DOHH2 (cell line): ENCODE results near the gene STPG1.
"Not testable (repeated sequence)": the region's sequence is repeated elsewhere in the genome, so short reads cannot be mapped to it uniquely, and the experiment has no call there.

ENCODE experiments used
- H3F3A ChIP-seq: fragments of 200-600 bp; sonication (generic), shearing (Covaris generic); 2 replicates; pipeline ENCODE4 v1.6.0; 2016; ENCODE audit warnings: antibody characterized with exemption, mild to moderate bottlenecking; ENCODE audit not compliant: control insufficient read depth, insufficient read depth
- H3K27ac ChIP-seq: fragments of 200-600 bp; sonication (generic); 2 replicates; pipeline ENCODE4 v1.5.1; 2014; ENCODE audit warnings: low read depth, mild to moderate bottlenecking, low read length, moderate library complexity
- H3K27me3 ChIP-seq: fragments of 200-600 bp; sonication (generic); 2 replicates; pipeline ENCODE4 v1.6.1; 2014; ENCODE audit warnings: mild to moderate bottlenecking, low read length, mixed read lengths; ENCODE audit not compliant: control insufficient read depth
- H3K36me3 ChIP-seq: fragments of 200-600 bp; sonication (generic); 2 replicates; pipeline ENCODE4 v1.6.1; 2014; ENCODE audit warnings: mild to moderate bottlenecking, low read length, moderate library complexity, mixed read lengths; ENCODE audit not compliant: control insufficient read depth
- H3K4me1 ChIP-seq: fragments of 200-600 bp; sonication (generic); 2 replicates; pipeline ENCODE4 v1.6.1; 2014; ENCODE audit warnings: mild to moderate bottlenecking, low read length, mixed read lengths; ENCODE audit not compliant: control insufficient read depth
- H3K4me2 ChIP-seq: fragments of 200-600 bp; sonication (generic); 2 replicates; pipeline ENCODE4 v1.6.0; 2014; ENCODE audit warnings: mild to moderate bottlenecking, low read length, moderate library complexity
- H3K4me3 ChIP-seq: fragments of 200-600 bp; sonication (generic); 2 replicates; pipeline ENCODE4 v1.5.1; 2014; ENCODE audit warnings: mild to moderate bottlenecking, low read length, mixed read lengths
- H3K79me2 ChIP-seq: fragments of 200-600 bp; sonication (generic); 2 replicates; pipeline ENCODE4 v1.6.1; 2014; ENCODE audit warnings: mild to moderate bottlenecking, low read length, mixed read lengths; ENCODE audit not compliant: control insufficient read depth
- H3K9me2 ChIP-seq: fragments of 200-600 bp; sonication (generic); replicated peaks from 2 replicates; pipeline ENCODE4 v1.6.1; 2014; ENCODE audit warnings: mild to moderate bottlenecking, low read length, mixed read lengths; ENCODE audit not compliant: control insufficient read depth
- H3K9me3 ChIP-seq: fragments of 200-600 bp; sonication (generic); 2 replicates; pipeline ENCODE4 v1.6.1; 2014; ENCODE audit warnings: antibody characterized with exemption, low read length, mixed read lengths; ENCODE audit not compliant: control insufficient read depth, insufficient read depth
- H4K20me1 ChIP-seq: fragments of 200-600 bp; sonication (generic); 2 replicates; pipeline ENCODE4 v1.6.0; 2014; ENCODE audit warnings: low read depth, mild to moderate bottlenecking, antibody characterized with exemption, low read length, moderate library complexity; ENCODE audit not compliant: control insufficient read depth, insufficient read depth
- EZH2phosphoT487 ChIP-seq: fragments of 200-600 bp; sonication (generic); IDR thresholded peaks from 2 replicates; pipeline ENCODE4 v1.6.1; 2017; ENCODE audit warnings: borderline replicate concordance, mild to moderate bottlenecking, antibody characterized with exemption, low read length, moderate library complexity, mixed read lengths
- TF ChIP-seq, protein P1 (sequence below): fragments of 200-600 bp; sonication (generic); IDR thresholded peaks from one replicate; pipeline ENCODE4 v1.5.1; 2014; ENCODE audit warnings: antibody characterized with exemption, mild to moderate bottlenecking, low read depth, low read length; ENCODE audit not compliant: poor library complexity, severe bottlenecking

The STPG1 gene

GRCh38 chr1:24452922-24453485 lies 39.4 kb upstream of the STPG1 start:
- no peak overlapping the region for H3K27ac ChIP-seq
- H3K4me2 ChIP-seq = no peak overlapping the region
- H3K9me2 ChIP-seq = no peaks in the 10 kb centered on the region
- H3K4me3 ChIP-seq = no peak overlapping the region
- H3K27me3 ChIP-seq = no peaks in the 10 kb centered on the region
- no peaks in the 10 kb centered on the region for H4K20me1 ChIP-seq
- TF ChIP-seq EZH2phosphoT487 = no peak
- TF ChIP-seq, protein P1, sequence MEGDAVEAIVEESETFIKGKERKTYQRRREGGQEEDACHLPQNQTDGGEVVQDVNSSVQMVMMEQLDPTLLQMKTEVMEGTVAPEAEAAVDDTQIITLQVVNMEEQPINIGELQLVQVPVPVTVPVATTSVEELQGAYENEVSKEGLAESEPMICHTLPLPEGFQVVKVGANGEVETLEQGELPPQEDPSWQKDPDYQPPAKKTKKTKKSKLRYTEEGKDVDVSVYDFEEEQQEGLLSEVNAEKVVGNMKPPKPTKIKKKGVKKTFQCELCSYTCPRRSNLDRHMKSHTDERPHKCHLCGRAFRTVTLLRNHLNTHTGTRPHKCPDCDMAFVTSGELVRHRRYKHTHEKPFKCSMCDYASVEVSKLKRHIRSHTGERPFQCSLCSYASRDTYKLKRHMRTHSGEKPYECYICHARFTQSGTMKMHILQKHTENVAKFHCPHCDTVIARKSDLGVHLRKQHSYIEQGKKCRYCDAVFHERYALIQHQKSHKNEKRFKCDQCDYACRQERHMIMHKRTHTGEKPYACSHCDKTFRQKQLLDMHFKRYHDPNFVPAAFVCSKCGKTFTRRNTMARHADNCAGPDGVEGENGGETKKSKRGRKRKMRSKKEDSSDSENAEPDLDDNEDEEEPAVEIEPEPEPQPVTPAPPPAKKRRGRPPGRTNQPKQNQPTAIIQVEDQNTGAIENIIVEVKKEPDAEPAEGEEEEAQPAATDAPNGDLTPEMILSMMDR = no peak
- no peaks in the 10 kb centered on the region for H3K9me3 ChIP-seq
- H3K4me1 ChIP-seq = peaks cover 3% of the 10 kb centered on the region; the same call in 1 of the 2 replicates
- no peaks in the 10 kb centered on the region for H3F3A ChIP-seq
- no peaks in the 10 kb centered on the region for H3K79me2 ChIP-seq
- peaks cover 19% of the 10 kb centered on the region for H3K36me3 ChIP-seq

GRCh38 chr1:24451746-24452145 lies 38.2 kb upstream of the STPG1 start:
- no peak overlapping the region for H3K4me2 ChIP-seq
- H3K79me2 ChIP-seq = no peaks in the 10 kb centered on the region
- H3K27ac ChIP-seq = no peak overlapping the region
- TF ChIP-seq, protein P1 = no peak
- TF ChIP-seq EZH2phosphoT487 = no peak
- no peaks in the 10 kb centered on the region; the same call in 1 of the 2 replicates for H3K4me1 ChIP-seq
- no peaks in the 10 kb centered on the region for H3K9me2 ChIP-seq
- H3K4me3 ChIP-seq = no peak overlapping the region
- peaks cover 21% of the 10 kb centered on the region for H3K36me3 ChIP-seq
- H3K9me3 ChIP-seq = no peaks in the 10 kb centered on the region
- no peaks in the 10 kb centered on the region for H4K20me1 ChIP-seq
- no peaks in the 10 kb centered on the region for H3F3A ChIP-seq
- no peaks in the 10 kb centered on the region for H3K27me3 ChIP-seq

- H3K79me2 ChIP-seq = no peaks in the 10 kb centered on the region
- no peaks in the 10 kb centered on the region for H3K9me2 ChIP-seq
- H3K27ac ChIP-seq = no peak overlapping the region
- H3K36me3 ChIP-seq = peaks cover 23% of the 10 kb centered on the region
- no peaks in the 10 kb centered on the region; the same call in 1 of the 2 replicates for H3K4me1 ChIP-seq
- H3K9me3 ChIP-seq = no peaks in the 10 kb centered on the region
- no peak overlapping the region for H3K4me3 ChIP-seq
- H3F3A ChIP-seq = no peaks in the 10 kb centered on the region
- no peaks in the 10 kb centered on the region for H4K20me1 ChIP-seq
- no peaks in the 10 kb centered on the region for H3K27me3 ChIP-seq
- TF ChIP-seq EZH2phosphoT487 = no peak
- H3K4me2 ChIP-seq = no peak overlapping the region
Observed at GRCh38 chr1:24450857-24451397, 37.3 kb upstream of the STPG1 start.

- H3F3A ChIP-seq = no peaks in the 10 kb centered on the region
- H3K27ac ChIP-seq = no peak overlapping the region
- no peaks in the 10 kb centered on the region for H4K20me1 ChIP-seq
- no peaks in the 10 kb centered on the region for H3K9me3 ChIP-seq
- H3K9me2 ChIP-seq = no peaks in the 10 kb centered on the region
- H3K4me2 ChIP-seq = no peak overlapping the region
- H3K4me1 ChIP-seq = no peaks in the 10 kb centered on the region; the same call in 1 of the 2 replicates
- no peaks in the 10 kb centered on the region for H3K27me3 ChIP-seq
- TF ChIP-seq, protein P1 = no peak
- TF ChIP-seq EZH2phosphoT487 = no peak
- H3K36me3 ChIP-seq = peaks cover 25% of the 10 kb centered on the region
- H3K4me3 ChIP-seq = no peak overlapping the region
- H3K79me2 ChIP-seq = no peaks in the 10 kb centered on the region
Observed at GRCh38 chr1:24450316-24450715, 36.7 kb upstream of the STPG1 start.

GRCh38 chr1:24446446-24446845 lies 32.9 kb upstream of the STPG1 start:
- not testable (repeated sequence) for H4K20me1 ChIP-seq, H3K9me2 ChIP-seq, H3K4me2 ChIP-seq, H3K4me3 ChIP-seq, H3K27me3 ChIP-seq, H3K27ac ChIP-seq, H3K9me3 ChIP-seq, H3F3A ChIP-seq, H3K4me1 ChIP-seq, H3K79me2 ChIP-seq
- H3K36me3 ChIP-seq = peaks cover 23% of the 10 kb centered on the region
